Gastroesophageal sphincter (tissue), 3 donors: ENCODE data around the gene GPR137.

Experiments used
- CTCF ChIP-seq, 4 experiments: fragments of 200-600 bp in 2 of 4; fragments of 450-650 bp in 2 of 4; sonication (generic) in 1 of 4; IDR thresholded peaks; one replicate each; pipeline ENCODE4 v1.5.1; 2017 to 2019; ENCODE audit warnings: antibody characterized with exemption in 4 of 4, mild to moderate bottlenecking in 2 of 4, moderate library complexity in 2 of 4
- POLR2A ChIP-seq, 2 donors: fragments of 450-650 bp; IDR thresholded peaks; one replicate each; pipeline ENCODE4 v1.6.1; 2017; ENCODE audit warnings: antibody characterized with exemption in 2 of 2, mild to moderate bottlenecking in 2 of 2, moderate library complexity in 1 of 2
- POLR2AphosphoS5 ChIP-seq: sonication (generic); formaldehyde crosslinking; IDR thresholded peaks from one replicate; pipeline ENCODE4 v1.6.1; 2017; ENCODE audit warnings: antibody characterized with exemption

GRCh38 chr11:64269540-64270220 lies 16.0 kb upstream of the GPR137 start:
- TF ChIP-seq POLR2A (IDR thresholded peaks at IDR 0.05) (peak; percentile 48 to 49), CTCF (IDR thresholded peaks at IDR 0.05) (peak in 3 of 4 experiments; percentile 7 to 37 (median 14)), POLR2AphosphoS5 (peak; percentile 91)
